Renal cortical epithelial cell (primary cell): Measurements from ENCODE around the gene TGFB1. TPM values are rescaled to one million over a fixed set of nuclear protein-coding genes. Genes with fewer than 3 reads are reported as not detected.
"Not testable (repeated sequence)": the region's sequence is repeated elsewhere in the genome, so short reads cannot be mapped to it uniquely, and the experiment has no call there.

ENCODE experiments used
- DNase-seq: peaks from one replicate; pipeline ENCODE4 v3.0.0-alpha.2; 2011; ENCODE audit warnings: low read depth
- total RNA-seq: library from RNA; depleted of rRNA; stranded (reverse); fragments of >200 nt; gene quantifications from 2 replicates; pipeline ENCODE4 v1.2.3, GENCODE V29; 2014

TGFB1 gene
- total RNA-seq, result 4.9 and 44.8 TPM in 2 replicates

DNA sequence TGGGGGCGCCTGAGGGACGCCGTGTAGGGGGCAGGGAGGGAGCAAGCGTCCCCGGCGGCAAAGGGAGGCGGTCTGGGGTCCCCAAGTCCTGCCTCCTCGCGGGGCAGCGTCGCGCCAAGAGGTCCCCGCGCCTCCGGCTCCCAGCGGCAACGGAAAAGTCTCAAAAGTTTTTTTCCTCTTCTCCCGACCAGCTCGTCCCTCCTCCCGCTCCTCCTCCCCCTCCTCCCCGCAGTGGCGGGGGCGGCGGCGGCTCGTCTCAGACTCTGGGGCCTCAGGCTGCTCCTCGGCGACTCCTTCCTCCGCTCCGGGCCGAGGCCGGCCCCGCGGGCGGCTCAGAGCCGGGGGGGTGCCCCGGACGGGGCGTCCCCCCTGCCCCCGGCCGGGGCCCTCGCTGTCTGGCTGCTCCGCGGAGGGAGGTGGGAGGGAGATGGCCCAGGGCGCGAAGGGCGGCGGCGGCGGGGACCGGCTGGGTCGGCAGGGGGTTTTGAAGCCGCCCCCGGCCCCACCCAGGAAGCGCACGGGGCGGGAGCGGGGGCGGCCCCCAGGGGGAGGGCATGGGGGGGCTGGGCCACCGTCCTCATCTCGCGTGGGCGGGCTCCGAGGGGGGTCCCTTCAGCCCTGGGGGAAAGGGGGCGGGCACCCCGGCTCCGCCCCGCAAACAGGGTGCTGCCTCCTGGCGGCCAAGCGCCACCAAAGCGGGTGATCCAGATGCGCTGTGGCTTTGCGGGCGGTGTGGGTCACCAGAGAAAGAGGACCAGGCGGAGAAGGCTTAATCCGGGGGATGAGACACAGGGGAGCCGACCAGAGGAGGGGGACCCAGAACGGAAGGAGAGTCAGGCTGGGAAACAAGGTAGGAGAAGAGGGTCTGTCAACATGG is at the start of gene TGFB1:
Gene TGFB1, minus strand, starts transcription at position 457 of the 877 bp plus-strand sequence. CDS start 878 bp downstream, outside the sequence.
- peak; percentile 54 for DNase-seq

- no peak for DNase-seq
These were observed 48.3 kb upstream of the TGFB1 start for GRCh38 chr19:41402010-41402409.

DNA sequence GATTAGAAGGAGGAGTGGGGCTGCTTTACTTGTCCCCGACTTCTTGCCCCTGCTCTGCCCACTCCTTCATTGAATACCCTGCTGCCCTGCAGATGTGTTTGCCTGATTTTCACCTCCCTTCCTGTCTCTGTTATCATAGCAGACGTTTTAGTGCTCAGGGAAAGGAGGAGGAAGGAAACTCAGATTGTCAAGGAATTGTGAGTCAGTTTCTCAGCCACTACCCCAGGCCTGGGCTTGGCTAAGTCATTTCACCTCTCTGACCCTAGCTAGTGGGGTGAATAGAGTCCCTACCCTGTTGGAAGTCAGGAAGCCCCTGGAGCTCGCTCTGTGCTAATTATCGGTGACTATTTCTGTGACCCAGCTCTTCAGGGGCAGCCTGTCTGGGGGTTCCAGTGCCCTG is 47.8 kb upstream of the TGFB1 start:
- no peak for DNase-seq

GRCh38 chr19:41399525-41399924 is 45.8 kb upstream of the TGFB1 start:
- DNase-seq, result no peak

GRCh38 chr19:41399091-41399490 is 45.4 kb upstream of the TGFB1 start:
- no peak for DNase-seq

GRCh38 chr19:41398598-41398997 is 44.9 kb upstream of the TGFB1 start:
- no peak for DNase-seq

GRCh38 chr19:41398050-41398418 is 44.3 kb upstream of the TGFB1 start:
- no peak for DNase-seq

DNA sequence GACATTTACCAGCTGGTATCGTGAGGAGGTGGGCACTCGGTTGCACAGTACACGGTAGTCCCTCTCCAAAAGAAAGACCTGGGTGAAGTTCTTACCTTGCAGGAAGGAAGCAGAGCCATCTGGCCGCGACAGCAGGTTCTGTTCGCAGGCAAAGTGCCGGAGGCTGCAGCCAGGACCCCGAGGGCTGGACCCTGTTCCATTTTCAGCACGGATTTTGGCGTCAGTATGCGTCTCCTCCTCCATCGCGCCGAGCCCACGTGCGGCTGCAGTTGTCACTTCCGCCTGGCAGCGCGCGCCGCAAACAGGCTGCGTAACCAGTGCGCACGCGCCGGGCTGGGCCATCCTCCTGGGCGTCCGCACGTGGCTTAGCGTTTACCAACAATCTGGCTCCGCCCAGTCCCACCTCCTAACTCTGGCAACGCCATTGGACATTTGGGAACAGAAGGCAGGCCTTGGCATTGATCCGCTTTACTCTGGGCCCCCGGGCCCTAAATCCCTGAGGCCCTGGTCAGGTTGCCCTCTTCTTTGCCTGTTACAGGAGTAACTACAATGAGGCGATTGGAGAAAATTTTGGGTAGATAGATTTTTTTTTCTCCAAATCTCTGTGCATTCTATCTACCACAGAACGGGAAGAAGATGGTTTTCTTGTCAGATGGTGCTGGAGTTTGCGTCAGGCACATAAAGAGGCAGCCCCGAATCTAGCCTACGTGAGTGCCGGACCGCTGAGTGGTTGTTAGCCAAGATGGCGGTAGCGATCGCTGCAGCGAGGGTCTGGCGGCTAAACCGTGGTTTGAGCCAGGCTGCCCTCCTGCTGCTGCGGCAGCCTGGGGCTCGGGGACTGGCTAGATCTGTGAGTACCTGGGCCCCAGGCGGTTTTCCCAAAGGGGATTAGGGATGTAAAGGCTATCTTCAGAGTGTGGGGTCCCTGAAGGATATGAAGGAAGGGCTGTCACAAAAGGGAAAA is 43.6 kb upstream of the TGFB1 start, which contains the start of the genes BCKDHA and EXOSC5:
Gene BCKDHA, plus strand, starts transcription at position 733 of the 964 bp plus-strand sequence. Its CDS starts 10 bp downstream, at position 743.
Gene EXOSC5, minus strand, starts transcription at position 274 of the 964 bp plus-strand sequence. Its CDS starts 31 bp downstream, at position 243.
- peak; percentile 99 for DNase-seq

- DNase-seq, result no peak
These were observed 41.6 kb upstream of the TGFB1 start for GRCh38 chr19:41395355-41395754.

- DNase-seq, result no peak
These were observed 39.1 kb upstream of the TGFB1 start for GRCh38 chr19:41392775-41393174.

GRCh38 chr19:41391618-41392017 is 37.9 kb upstream of the TGFB1 start:
- no peak for DNase-seq

DNA sequence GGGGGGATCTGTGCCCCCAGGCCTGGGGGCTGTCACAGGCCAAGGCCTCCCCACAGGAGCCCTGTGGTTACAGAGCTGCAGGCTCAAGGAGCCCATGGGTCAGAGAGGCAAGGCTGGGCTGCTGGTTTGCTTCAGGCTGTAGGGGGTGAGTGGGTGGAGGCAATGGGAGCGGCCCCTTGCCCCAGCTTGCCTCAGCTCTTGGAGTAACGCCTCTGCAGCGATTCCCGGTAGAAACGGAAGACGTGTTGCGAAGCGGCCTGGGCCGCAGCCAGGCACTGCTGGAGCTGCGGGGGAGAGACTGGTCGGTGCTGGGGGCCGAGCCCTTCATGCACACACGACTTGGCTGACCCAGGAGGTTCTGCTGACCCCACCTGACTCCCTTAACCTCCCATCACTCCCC is 32.7 kb upstream of the TGFB1 start:
- no peak for DNase-seq

- DNase-seq, result peak; percentile 47
These were observed 30.6 kb upstream of the TGFB1 start for GRCh38 chr19:41384351-41384750.

GRCh38 chr19:41381536-41381935 is 27.8 kb upstream of the TGFB1 start:
- DNase-seq, result not testable (repeated sequence)

DNA sequence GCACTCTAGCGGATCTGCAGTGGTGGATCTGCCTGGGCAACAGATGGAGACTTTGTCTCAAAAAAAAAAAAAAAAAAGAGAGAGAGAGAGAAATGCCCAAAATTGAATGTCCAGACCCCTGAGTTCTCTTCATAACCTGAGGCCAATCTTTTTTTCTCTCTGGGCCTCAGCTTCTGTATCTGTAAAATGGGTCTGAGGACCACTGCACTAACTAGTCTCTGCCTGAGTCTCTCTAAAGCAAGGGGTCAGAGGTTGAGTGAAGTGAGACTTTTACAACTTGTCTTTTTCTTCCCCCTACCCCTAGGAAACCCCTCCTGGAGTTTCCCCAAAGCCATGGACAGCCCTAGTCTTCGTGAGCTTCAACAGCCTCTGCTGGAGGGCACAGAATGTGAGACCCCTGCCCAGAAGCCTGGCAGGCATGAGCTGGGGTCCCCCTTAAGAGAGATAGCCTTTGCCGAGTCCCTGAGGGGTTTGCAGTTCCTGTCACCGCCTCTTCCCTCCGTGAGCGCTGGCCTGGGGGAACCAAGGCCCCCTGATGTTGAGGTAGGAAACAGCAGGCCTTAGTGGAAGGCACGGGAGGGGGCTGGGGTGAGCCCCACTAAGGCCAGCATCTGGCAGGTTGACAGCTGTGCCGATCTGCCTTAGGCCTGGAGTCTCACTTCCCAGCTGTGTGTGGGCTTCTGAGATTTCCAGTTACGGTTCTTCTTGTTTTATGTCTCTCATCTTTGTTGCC is 24.4 kb upstream of the TGFB1 start:
- DNase-seq, result no peak

DNA sequence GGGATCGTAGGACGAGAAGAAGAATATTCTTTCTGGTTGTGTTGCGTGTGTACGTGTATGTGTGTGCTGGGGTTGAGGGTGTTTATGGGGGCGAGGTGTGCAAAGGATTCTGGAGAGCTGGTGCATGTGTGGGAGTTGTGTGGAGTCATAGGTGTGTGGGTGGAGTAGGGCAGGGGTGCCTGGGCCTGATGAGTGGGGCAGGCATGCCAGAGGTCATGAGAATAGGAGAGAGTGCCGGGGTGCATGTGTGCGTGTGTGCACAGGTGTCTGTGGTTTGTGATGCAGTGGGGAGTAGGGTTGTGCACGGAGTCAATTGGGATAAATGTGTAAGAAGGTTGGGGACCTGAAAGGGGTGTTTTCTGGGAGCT is 23.3 kb upstream of the TGFB1 start:
- no peak for DNase-seq

- DNase-seq, result peak; percentile 49
These were observed 22.7 kb upstream of the TGFB1 start, which contains the start of gene TMEM91 for GRCh38 chr19:41376241-41376997. TMEM91 (plus strand) TSS chr19:41376533; CDS start chr19:41378310, 1,777 bp downstream.

DNA sequence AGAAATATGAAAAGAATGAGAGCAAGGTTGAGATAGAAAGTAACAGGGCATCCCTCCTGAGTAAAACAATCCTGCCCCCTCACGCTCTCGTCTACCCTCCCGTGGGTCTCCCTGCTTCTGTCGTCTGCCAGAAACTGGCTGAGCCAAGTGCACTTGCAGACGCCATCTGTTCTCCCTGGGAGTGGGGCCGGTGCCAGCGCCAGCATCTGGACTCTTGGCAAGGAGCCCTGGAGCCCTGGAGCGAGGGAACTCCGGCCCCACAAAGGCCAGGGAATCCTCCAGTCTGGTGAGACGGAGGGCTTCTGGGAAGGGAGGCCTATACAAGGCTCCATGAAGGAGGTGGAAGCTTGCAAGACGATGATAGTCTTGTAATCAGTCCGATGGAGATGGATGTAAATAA is 20.3 kb upstream of the TGFB1 start:
- peak; percentile 46 for DNase-seq

DNA sequence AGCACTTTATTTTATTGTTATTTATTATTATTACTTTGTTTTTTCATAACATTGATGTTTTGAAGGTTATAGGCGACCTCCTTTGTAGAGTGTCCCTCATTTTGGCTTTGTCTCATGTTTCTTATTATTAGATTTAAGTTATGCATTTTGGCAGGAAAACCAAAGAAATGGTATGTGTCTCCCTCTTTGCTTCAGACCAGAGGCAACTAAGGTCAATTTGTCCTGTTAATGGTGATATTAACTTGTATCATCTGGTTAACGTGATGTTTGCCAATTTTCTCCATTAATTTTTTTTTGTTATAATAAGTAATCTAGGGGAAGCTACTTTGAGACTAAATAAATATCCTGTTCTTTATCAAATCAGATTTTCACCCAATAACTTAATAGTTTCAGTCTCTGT is 18.8 kb upstream of the TGFB1 start:
- no peak for DNase-seq

DNA sequence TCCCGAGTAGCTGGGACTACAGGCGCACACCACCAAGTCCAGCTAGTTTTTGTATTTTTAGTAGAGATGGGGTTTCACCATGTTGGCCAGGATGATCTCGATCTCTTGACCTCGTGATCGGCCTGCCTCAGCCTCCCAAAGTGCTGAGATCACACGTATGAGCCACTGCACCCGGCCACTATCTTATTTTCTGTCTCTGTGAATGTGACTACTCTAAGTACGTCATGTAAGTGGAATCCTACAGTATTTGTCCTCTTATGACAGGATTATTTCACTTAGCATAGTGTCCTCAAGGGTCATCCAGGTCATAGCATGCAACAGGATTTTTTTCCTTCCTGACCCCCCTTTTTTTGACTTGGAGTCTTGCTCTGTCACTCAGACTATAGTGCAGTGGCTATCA is 17.8 kb upstream of the TGFB1 start:
- DNase-seq, result no peak

DNA sequence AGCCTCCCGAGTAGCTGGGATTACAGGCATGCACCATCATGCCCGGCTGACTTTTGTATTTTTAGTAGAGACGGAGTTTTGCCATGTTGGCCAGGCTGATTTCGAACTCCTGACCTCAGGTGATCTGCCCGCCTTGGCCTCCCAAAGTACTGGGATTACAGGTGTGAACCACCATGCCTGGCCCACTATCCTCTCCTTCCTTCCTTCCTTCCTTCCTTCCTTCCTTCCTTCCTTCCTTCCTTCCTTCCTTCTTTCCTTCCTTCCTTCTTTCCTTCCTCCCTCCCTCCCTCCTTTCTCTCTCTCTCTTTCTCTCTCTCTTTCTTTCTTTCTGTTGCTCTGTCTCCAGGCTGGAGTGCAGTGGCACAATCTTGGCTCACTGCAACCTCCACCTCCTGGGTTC is 17.4 kb upstream of the TGFB1 start:
- DNase-seq, result not testable (repeated sequence)
